Panc1 (cell line): Measurements from ENCODE around the gene FASTKD1. TPM values are rescaled to one million over a fixed set of nuclear protein-coding genes. Genes with fewer than 3 reads are reported as not detected.

ENCODE experiments used
- ATAC-seq: fragments of 200-7000 bp; cut with Tn5 transposase; 2 replicates; pipeline ENCODE4 v1.9.1; 2020; ENCODE audit warnings: mild to moderate bottlenecking, moderate library complexity
- BruUV-seq: library from RNA; stranded (reverse); fragments of 400-500 nt; replicated peaks from 2 replicates; lab custom pipeline; 2021; lab: Mats Ljungman, UMichigan
- CTCF ChIA-PET: fragments of 300-600 bp; sonication (Branson Sonifier 250); formaldehyde crosslinking; loops from one replicate; lab custom pipeline; 2022; ENCODE audit warnings: antibody characterized with exemption; lab: Charles Lee
- POLR2A ChIA-PET: fragments of 300-600 bp; sonication (Branson Sonifier 250); formaldehyde crosslinking; loops from one replicate; lab custom pipeline; 2022; ENCODE audit warnings: antibody characterized with exemption; lab: Charles Lee
- DNase-seq: peaks from one replicate; pipeline ENCODE4 v3.0.0-alpha.2; 2010; ENCODE audit warnings: low read depth, low spot score
- H3K27ac ChIP-seq: 2 replicates; pipeline ENCODE4 v1.5.1; 2011; ENCODE audit warnings: mild to moderate bottlenecking, low read length, inconsistent platforms
- H3K27me3 ChIP-seq: fragments of 200-500 bp; sonication (Bioruptor generic); 2 replicates; pipeline ENCODE4 v1.6.0; 2014; ENCODE audit warnings: low read length, inconsistent platforms; ENCODE audit not compliant: control insufficient read depth, insufficient read depth
- H3K36me3 ChIP-seq: fragments of 200-500 bp; sonication (Bioruptor generic); 2 replicates; pipeline ENCODE4 v1.5.1; 2014; ENCODE audit warnings: inconsistent platforms, mild to moderate bottlenecking, low read length, moderate library complexity; ENCODE audit not compliant: control insufficient read depth, insufficient read depth
- H3K4me1 ChIP-seq: 2 replicates; pipeline ENCODE4 v1.5.1; 2011; ENCODE audit warnings: inconsistent platforms, mild to moderate bottlenecking, low read length, moderate library complexity; ENCODE audit not compliant: control insufficient read depth, insufficient read depth
- H3K4me3 ChIP-seq, 2 experiments: 2 replicates each; pipeline ENCODE4 v1.5.1; 2011 to 2012; ENCODE audit warnings: low read depth in 2 of 2, low read length in 2 of 2, mild to moderate bottlenecking in 2 of 2, inconsistent platforms in 1 of 2, moderate library complexity in 1 of 2
- H3K9me3 ChIP-seq: fragments of 200-500 bp; sonication (Bioruptor generic); 2 replicates; pipeline ENCODE4 v1.5.1; 2014; ENCODE audit warnings: low read depth, mild to moderate bottlenecking, inconsistent platforms, low read length, moderate library complexity; ENCODE audit not compliant: control insufficient read depth, insufficient read depth
- CTCF ChIP-seq: fragments of 450-650 bp; IDR thresholded peaks from 2 replicates; pipeline ENCODE4 v1.5.1; 2017; ENCODE audit warnings: mild to moderate bottlenecking
- POLR2AphosphoS5 ChIP-seq: IDR thresholded peaks from 2 replicates; pipeline ENCODE4 v1.6.1; 2012; ENCODE audit warnings: mild to moderate bottlenecking, low read depth, low read length, moderate library complexity
- REST ChIP-seq, 2 experiments: IDR thresholded peaks; 2 replicates each; pipeline ENCODE4 v1.6.1; 2011 to 2012; ENCODE audit warnings: low read depth in 2 of 2, control low read depth in 1 of 2, low read length in 1 of 2, mild to moderate bottlenecking in 1 of 2, moderate library complexity in 1 of 2; ENCODE audit not compliant: insufficient read depth in 1 of 2
- SIN3A ChIP-seq: IDR thresholded peaks from 2 replicates; pipeline ENCODE4 v1.6.1; 2012; ENCODE audit warnings: low read depth, mild to moderate bottlenecking, low read length, moderate library complexity, borderline replicate concordance; ENCODE audit not compliant: insufficient read depth
- TCF7L2 ChIP-seq: IDR thresholded peaks from 2 replicates; pipeline ENCODE4 v1.6.1; 2011; ENCODE audit warnings: mild to moderate bottlenecking, low read depth, low read length, inconsistent platforms
- in situ Hi-C: cut with HindIII; loops from 2 replicates; pipeline ENCODE4 v1.10.0; 2016; ENCODE audit warnings: low sequenced_read_pairs, low pct_unique_long_range_greater_than_20kb
- intact Hi-C: fragments of 100-400 bp; cut with micrococcal nuclease; formaldehyde crosslinking; loops from one replicate; pipeline ENCODE4 v1.10.0; 2022; ENCODE audit not compliant: unreplicated experiment
- total RNA-seq: library from RNA; stranded (reverse); gene quantifications from one replicate; pipeline ENCODE4 v1.2.1, GENCODE V29; 2021; ENCODE audit not compliant: unreplicated experiment

Gene FASTKD1
- total RNA-seq, 1 experiment from 2014 or later, result 37.2 TPM

GRCh38 chr2:169513926-169514325 is 59.7 kb downstream of the FASTKD1 start:
- Histone ChIP-seq H3K27ac (no peak overlapping the region), H3K4me3 (no peak overlapping the region), H3K36me3 (no peaks in the 10 kb centered on the region), H3K9me3 (no peaks in the 10 kb centered on the region), H3K27me3 (no peaks in the 10 kb centered on the region), H3K4me1 (peaks cover 13% of the 10 kb centered on the region)
- ChIA-PET CTCF (interaction anchor here (0.6 kb wide), 1 partner anchor 61 kb away, joined by 6 read pairs; no protein-coding TSS in a partner anchor), POLR2A (no interaction called here)
- intact Hi-C loops (no loop called here), in situ Hi-C loops (no loop called here)
- no peak for TF ChIP-seq POLR2AphosphoS5
- no peak for TF ChIP-seq CTCF
- TF ChIP-seq REST (IDR thresholded peaks at IDR 0.05; ENCODE audit: insufficient read depth in 1 of 2, low read depth in 2 of 2, low read length in 1 of 2), result no peak
- TF ChIP-seq SIN3A, result no peak
- no peak for TF ChIP-seq TCF7L2
- no peak for ATAC-seq
- BruUV-seq, result no TSS peak
- no peak for DNase-seq

- no peak for TF ChIP-seq CTCF
- no peak for TF ChIP-seq REST (IDR thresholded peaks at IDR 0.05; ENCODE audit: insufficient read depth in 1 of 2, low read depth in 2 of 2, low read length in 1 of 2)
- no peak for TF ChIP-seq POLR2AphosphoS5
- no peak for TF ChIP-seq TCF7L2
- TF ChIP-seq SIN3A, result no peak
- peaks cover 13% of the 10 kb centered on the region for H3K4me1 ChIP-seq
- no peak overlapping the region for H3K27ac ChIP-seq
- no TSS peak for BruUV-seq
- DNase-seq, result no peak
- POLR2A ChIA-PET, result no interaction called here
- ATAC-seq, result no peak
- intact Hi-C loops, result no loop called here
- no peaks in the 10 kb centered on the region for H3K9me3 ChIP-seq
- CTCF ChIA-PET, result no interaction called here
- H3K27me3 ChIP-seq, result no peaks in the 10 kb centered on the region
- in situ Hi-C loops, result no loop called here
- no peaks in the 10 kb centered on the region for H3K36me3 ChIP-seq
- no peak overlapping the region for H3K4me3 ChIP-seq
These were observed 60.6 kb downstream of the FASTKD1 start for GRCh38 chr2:169513094-169513493.
